Measurements from ENCODE around the gene SMARCD3.

SMARCD3 gene

GRCh38 chr7:151207804-151208203 is 40.7 kb downstream of the SMARCD3 start:
- no peak for DNase-seq

- no peak for DNase-seq
These were observed 41.2 kb downstream of the SMARCD3 start for GRCh38 chr7:151207315-151207714.

- peak; percentile 22 for DNase-seq
These were observed 41.6 kb downstream of the SMARCD3 start for GRCh38 chr7:151206914-151207313.

GRCh38 chr7:151205730-151206129 is 42.8 kb downstream of the SMARCD3 start:
- no peak for DNase-seq

GRCh38 chr7:151204383-151205032 is 44.0 kb downstream of the SMARCD3 start:
- no peak for DNase-seq

GRCh38 chr7:151202836-151203235 is 45.7 kb downstream of the SMARCD3 start:
- no peak for DNase-seq

- no peak for DNase-seq
These were observed 46.7 kb downstream of the SMARCD3 start for GRCh38 chr7:151201751-151202150.

- DNase-seq: no peak
These were observed 47.1 kb downstream of the SMARCD3 start for GRCh38 chr7:151201344-151201743.

GRCh38 chr7:151198945-151199848 is 49.3 kb downstream of the SMARCD3 start:
- DNase-seq: no peak

- DNase-seq: no peak
These were observed 50.6 kb downstream of the SMARCD3 start for GRCh38 chr7:151197932-151198331.

- DNase-seq: no peak
These were observed 52.7 kb downstream of the SMARCD3 start for GRCh38 chr7:151195616-151196450.

GRCh38 chr7:151194188-151194587 is 54.3 kb downstream of the SMARCD3 start:
- DNase-seq: no peak

GRCh38 chr7:151193203-151193978 is 55.1 kb downstream of the SMARCD3 start:
- no peak for DNase-seq

- DNase-seq: no peak
These were observed 56.4 kb downstream of the SMARCD3 start for GRCh38 chr7:151192002-151192539.

GRCh38 chr7:151191544-151191943 is 57.0 kb downstream of the SMARCD3 start:
- no peak for DNase-seq

GRCh38 chr7:151189038-151189437 is 59.5 kb downstream of the SMARCD3 start:
- no peak for DNase-seq
